ENCODE measurements around the gene VPREB1. TPM values are rescaled to one million over a fixed set of nuclear protein-coding genes. Genes with fewer than 3 reads are reported as not detected.

The VPREB1 gene, protein sequence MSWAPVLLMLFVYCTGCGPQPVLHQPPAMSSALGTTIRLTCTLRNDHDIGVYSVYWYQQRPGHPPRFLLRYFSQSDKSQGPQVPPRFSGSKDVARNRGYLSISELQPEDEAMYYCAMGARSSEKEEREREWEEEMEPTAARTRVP
- total RNA-seq (2014; rRNA removed; shearing (Covaris generic)) (3.6 and 7.0 TPM in 2 replicates), total RNA-seq (2022) (1.7 and 2.3 TPM in 2 replicates), Bru-seq, nascent RNA (percentile 31 among the genes with signal in this experiment), BruChase-seq, experiment 1, labeled RNA remaining after a 6-hour chase (not detected), BruChase-seq, experiment 2, labeled RNA remaining after a 2-hour chase (percentile 35 among the genes with signal in this experiment)
- long read RNA-seq, partial matches to known transcripts = 0 of 4 reads
- long read RNA-seq, other reads (novel, unspliced or antisense) = 1 of 4 reads

DNA sequence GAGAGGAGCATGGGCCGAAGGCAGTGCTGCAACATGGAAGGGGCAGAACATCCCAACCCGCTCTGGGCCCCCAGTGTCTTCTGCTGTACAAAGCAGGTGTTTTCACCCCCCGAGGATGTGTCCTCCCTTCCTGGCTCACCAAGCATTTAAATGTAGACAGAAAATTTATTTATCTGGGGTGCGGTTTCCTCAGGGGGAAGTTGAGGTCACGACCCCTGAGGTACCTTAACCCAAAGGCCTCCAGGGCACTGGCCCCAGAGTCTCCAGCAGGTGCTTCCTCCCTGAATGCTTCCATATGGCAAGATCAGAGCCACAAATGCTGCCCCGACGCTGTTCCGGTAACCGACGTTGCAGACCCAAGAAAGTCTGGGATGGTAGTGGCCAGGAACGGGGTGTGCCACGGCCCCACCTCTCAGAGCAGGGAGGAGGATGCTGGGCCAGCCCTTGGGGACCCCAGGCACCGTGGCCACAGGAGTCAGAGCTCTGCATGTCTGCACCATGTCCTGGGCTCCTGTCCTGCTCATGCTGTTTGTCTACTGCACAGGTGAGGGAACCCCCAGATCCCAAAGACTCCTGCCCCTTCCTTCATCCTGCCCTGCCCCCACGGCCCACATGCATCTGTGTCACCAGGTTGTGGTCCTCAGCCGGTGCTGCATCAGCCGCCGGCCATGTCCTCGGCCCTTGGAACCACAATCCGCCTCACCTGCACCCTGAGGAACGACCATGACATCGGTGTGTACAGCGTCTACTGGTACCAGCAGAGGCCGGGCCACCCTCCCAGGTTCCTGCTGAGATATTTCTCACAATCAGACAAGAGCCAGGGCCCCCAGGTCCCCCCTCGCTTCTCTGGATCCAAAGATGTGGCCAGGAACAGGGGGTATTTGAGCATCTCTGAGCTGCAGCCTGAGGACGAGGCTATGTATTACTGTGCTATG is at the start of gene VPREB1:
TSS of gene VPREB1 (plus strand) at position 471 of the 935 bp plus-strand sequence. CDS start at position 499, 28 bp downstream.
- peak within 1 kb of the TSS; percentile 53 for H3K4me2 ChIP-seq (ENCODE audit: low read length)
- H3K9me2 ChIP-seq (ENCODE audit: insufficient read depth, low read length) = no peaks in the 10 kb centered on the region
- ChIA-PET CTCF (ENCODE audit: unreplicated experiment) (no interaction called here), POLR2A (no interaction called here)
- H3K4me3 ChIP-seq (ENCODE audit: low read depth, low read length, poor library complexity, severe bottlenecking) = peak within 1 kb of the TSS; percentile 11
- H3K79me2 ChIP-seq (ENCODE audit: insufficient read depth, low read depth, low read length) = no peaks in the 10 kb centered on the region
- H3K27ac ChIP-seq (ENCODE audit: low read depth, low read length, poor library complexity, severe bottlenecking) = peak within 1 kb of the TSS; percentile 18
- H2AFZ ChIP-seq (ENCODE audit: low read length) = peak within 1 kb of the TSS; percentile 76; the same call in 1 of the 2 replicates
- BruUV-seq (replicated peaks) = no TSS peak
- TF ChIP-seq, protein P1, sequence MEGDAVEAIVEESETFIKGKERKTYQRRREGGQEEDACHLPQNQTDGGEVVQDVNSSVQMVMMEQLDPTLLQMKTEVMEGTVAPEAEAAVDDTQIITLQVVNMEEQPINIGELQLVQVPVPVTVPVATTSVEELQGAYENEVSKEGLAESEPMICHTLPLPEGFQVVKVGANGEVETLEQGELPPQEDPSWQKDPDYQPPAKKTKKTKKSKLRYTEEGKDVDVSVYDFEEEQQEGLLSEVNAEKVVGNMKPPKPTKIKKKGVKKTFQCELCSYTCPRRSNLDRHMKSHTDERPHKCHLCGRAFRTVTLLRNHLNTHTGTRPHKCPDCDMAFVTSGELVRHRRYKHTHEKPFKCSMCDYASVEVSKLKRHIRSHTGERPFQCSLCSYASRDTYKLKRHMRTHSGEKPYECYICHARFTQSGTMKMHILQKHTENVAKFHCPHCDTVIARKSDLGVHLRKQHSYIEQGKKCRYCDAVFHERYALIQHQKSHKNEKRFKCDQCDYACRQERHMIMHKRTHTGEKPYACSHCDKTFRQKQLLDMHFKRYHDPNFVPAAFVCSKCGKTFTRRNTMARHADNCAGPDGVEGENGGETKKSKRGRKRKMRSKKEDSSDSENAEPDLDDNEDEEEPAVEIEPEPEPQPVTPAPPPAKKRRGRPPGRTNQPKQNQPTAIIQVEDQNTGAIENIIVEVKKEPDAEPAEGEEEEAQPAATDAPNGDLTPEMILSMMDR (conservative IDR thresholded peaks at IDR 0.05; ENCODE audit: low read length) = no peak
- no peak for TF ChIP-seq EZH2phosphoT487 (IDR thresholded peaks at IDR 0.05; ENCODE audit: borderline replicate concordance, low read depth, low read length)
- peak; percentile 63 for DNase-seq (ENCODE audit: low spot score)
- H3K4me1 ChIP-seq (ENCODE audit: insufficient read depth, low read length, poor library complexity, severe bottlenecking) = peaks cover 63% of the 10 kb centered on the region
- H4K20me1 ChIP-seq (ENCODE audit: insufficient read depth, low read length) = no peaks in the 10 kb centered on the region
- H3K9me3 ChIP-seq (ENCODE audit: low read length) = no peaks in the 10 kb centered on the region
- no peaks in the 10 kb centered on the region for H3K36me3 ChIP-seq (ENCODE audit: insufficient read depth, low read length)
- intact Hi-C loops (cut with micrococcal nuclease; ENCODE audit: unreplicated experiment) = no loop called here

GRCh38 chr22:22194931-22195264 is 49.7 kb upstream of the VPREB1 start:
- Histone ChIP-seq H4K20me1 (ENCODE audit: insufficient read depth, low read length) (no peaks in the 10 kb centered on the region), H3K27ac (ENCODE audit: low read depth, low read length, poor library complexity, severe bottlenecking) (peak overlapping the region; percentile 95), H3K4me2 (ENCODE audit: low read length) (peak overlapping the region; percentile 90), H3K4me3 (ENCODE audit: low read depth, low read length, poor library complexity, severe bottlenecking) (peak overlapping the region; percentile 79), H3K9me2 (ENCODE audit: insufficient read depth, low read length) (no peaks in the 10 kb centered on the region), H3K9me3 (ENCODE audit: low read length) (no peaks in the 10 kb centered on the region), H3K36me3 (ENCODE audit: insufficient read depth, low read length) (peaks cover 12% of the 10 kb centered on the region), H2AFZ (ENCODE audit: low read length) (no peak overlapping the region), H3K79me2 (ENCODE audit: insufficient read depth, low read depth, low read length) (peaks cover 34% of the 10 kb centered on the region), H3K4me1 (ENCODE audit: insufficient read depth, low read length, poor library complexity, severe bottlenecking) (peaks cover 52% of the 10 kb centered on the region)
- no peak for TF ChIP-seq EZH2phosphoT487 (IDR thresholded peaks at IDR 0.05; ENCODE audit: borderline replicate concordance, low read depth, low read length)
- TF ChIP-seq, protein P1 (conservative IDR thresholded peaks at IDR 0.05; ENCODE audit: low read length) = no peak
- intact Hi-C loops (cut with micrococcal nuclease; ENCODE audit: unreplicated experiment) = loop anchor here (1.0 to 5.0 kb wide), 5 partner anchors 11 to 168 kb away; no protein-coding TSS in a partner anchor
- BruUV-seq (replicated peaks) = no TSS peak
- POLR2A ChIA-PET = interaction anchor here (4.3 kb wide), 1 partner anchor 28 kb away, joined by 93 read pairs; no protein-coding TSS in a partner anchor
- peak; percentile 54 for DNase-seq (ENCODE audit: low spot score)
- CTCF ChIA-PET (ENCODE audit: unreplicated experiment) = no interaction called here

Measured in OCI-LY7 (cell line).